GM23338 (cell line): ENCODE measurements around the gene FGD3. TPM values are rescaled to one million over a fixed set of nuclear protein-coding genes. Genes with fewer than 3 reads are reported as not detected.

Source experiments
- ATAC-seq: fragments of 200-7000 bp; cut with Tn5 transposase; 3 replicates; pipeline ENCODE4 v1.9.1; 2020
- DNase-seq: peaks from one replicate; pipeline ENCODE4 v3.0.0-alpha.2; 2015; ENCODE audit warnings: low spot score
- H2AFZ ChIP-seq: fragments of 200-600 bp; sonication (generic); 2 replicates; pipeline ENCODE4 v1.8.0; 2016; ENCODE audit warnings: antibody characterized with exemption, mild to moderate bottlenecking, moderate library complexity
- H3F3A ChIP-seq: fragments of 200-600 bp; sonication (generic); replicated peaks from 2 replicates; pipeline ENCODE4 v1.8.0; 2017; ENCODE audit warnings: antibody characterized with exemption, mixed run types, low read depth
- H3K27ac ChIP-seq: fragments of 200-600 bp; sonication (generic); 2 replicates; pipeline ENCODE4 v1.6.1; 2016; ENCODE audit warnings: low read depth
- H3K27me3 ChIP-seq: fragments of 200-600 bp; sonication (generic); 2 replicates; pipeline ENCODE4 v1.8.0; 2016; ENCODE audit warnings: mild to moderate bottlenecking, mixed run types, moderate library complexity; ENCODE audit not compliant: insufficient read depth
- H3K36me3 ChIP-seq: fragments of 200-600 bp; sonication (generic); 2 replicates; pipeline ENCODE4 v1.8.0; 2016; ENCODE audit warnings: mild to moderate bottlenecking; ENCODE audit not compliant: insufficient read depth
- H3K4me1 ChIP-seq: fragments of 200-600 bp; sonication (generic); 2 replicates; pipeline ENCODE4 v1.8.0; 2016; ENCODE audit warnings: mild to moderate bottlenecking, moderate library complexity; ENCODE audit not compliant: insufficient read depth
- H3K4me2 ChIP-seq: fragments of 200-600 bp; sonication (generic); 2 replicates; pipeline ENCODE4 v1.7.1; 2017; ENCODE audit warnings: mixed run types
- H3K4me3 ChIP-seq: fragments of 200-600 bp; sonication (generic); 2 replicates; pipeline ENCODE4 v1.6.1; 2016; ENCODE audit warnings: mixed run types
- H3K79me2 ChIP-seq: fragments of 200-600 bp; sonication (generic); replicated peaks from 2 replicates; pipeline ENCODE4 v1.8.0; 2017; ENCODE audit warnings: mild to moderate bottlenecking; ENCODE audit not compliant: insufficient read depth
- H3K9me2 ChIP-seq: fragments of 200-600 bp; sonication (generic); 2 replicates; pipeline ENCODE4 v1.8.0; 2017; ENCODE audit not compliant: insufficient read depth
- H4K20me1 ChIP-seq: fragments of 200-600 bp; sonication (generic); replicated peaks from 2 replicates; pipeline ENCODE4 v1.8.0; 2017; ENCODE audit warnings: mild to moderate bottlenecking; ENCODE audit not compliant: insufficient read depth
- H3K27ac Mint-ChIP-seq: 2 replicates; pipeline ENCODE4 v1.8.0; 2020; ENCODE audit warnings: inconsistent platforms, mild to moderate bottlenecking, moderate library complexity, mixed read lengths
- H3K27me3 Mint-ChIP-seq: 3 replicates; pipeline ENCODE4 v1.8.0; 2022; ENCODE audit warnings: low read depth, mild to moderate bottlenecking, moderate library complexity, mixed read lengths, inconsistent platforms; ENCODE audit not compliant: insufficient read depth, poor library complexity
- H3K36me3 Mint-ChIP-seq: 3 replicates; pipeline ENCODE4 v1.8.0; 2021; ENCODE audit warnings: low read depth, mild to moderate bottlenecking, inconsistent platforms, moderate library complexity, mixed read lengths
- H3K4me1 Mint-ChIP-seq: 3 replicates; pipeline ENCODE4 v1.8.0; 2020; ENCODE audit warnings: mild to moderate bottlenecking, inconsistent platforms, mixed read lengths
- H3K4me3 Mint-ChIP-seq: 3 replicates; pipeline ENCODE4 v1.8.0; 2021; ENCODE audit warnings: moderate library complexity, mild to moderate bottlenecking, inconsistent platforms, mixed read lengths
- H3K9me3 Mint-ChIP-seq: 3 replicates; pipeline ENCODE4 v1.8.0; 2020; ENCODE audit warnings: moderate library complexity, mild to moderate bottlenecking, inconsistent platforms, mixed read lengths
- CTCF ChIP-seq, 2 experiments: fragments of 200-600 bp in 1 of 2; sonication (generic) in 1 of 2; conservative IDR thresholded peaks; 2 replicates each; pipeline versions ENCODE4 v1.5.1 to v1.6.1; 2016 to 2017; ENCODE audit warnings: antibody characterized with exemption in 2 of 2, low read depth in 2 of 2, mild to moderate bottlenecking in 2 of 2, moderate library complexity in 1 of 2
- EZH2 ChIP-seq: fragments of 200-600 bp; sonication (generic); IDR thresholded peaks from one replicate; pipeline ENCODE4 v1.8.0; 2017; ENCODE audit warnings: antibody characterized with exemption, mild to moderate bottlenecking, low read depth; ENCODE audit not compliant: unreplicated experiment
- JUNB ChIP-seq: IDR thresholded peaks from one replicate; pipeline ENCODE4 v1.6.1; 2016; ENCODE audit warnings: antibody characterized with exemption; ENCODE audit not compliant: unreplicated experiment
- POLR2AphosphoS5 ChIP-seq: IDR thresholded peaks from 2 replicates; pipeline ENCODE4 v1.6.1; 2016; ENCODE audit warnings: antibody characterized with exemption, low read depth
- REST ChIP-seq: IDR thresholded peaks from one replicate; pipeline ENCODE4 v1.6.1; 2018; ENCODE audit warnings: antibody characterized with exemption; ENCODE audit not compliant: unreplicated experiment
- polyA plus RNA-seq: library from polyadenylated mRNA; unstranded; fragments of >200 nt; fragmentation: Nextera tagmentation; extraction: Ambion mirVana; gene quantifications from 2 replicates; pipeline ENCODE4 v1.2.1, GENCODE V29; 2016
- total RNA-seq: library from RNA; depleted of rRNA; stranded (reverse); fragments of >200 nt; shearing (Covaris generic); gene quantifications from 2 replicates; pipeline ENCODE4 v1.2.3, GENCODE V29; 2014
- TF ChIP-seq, protein P1 (sequence below): fragments of 250-450 bp; sonication (Bioruptor Pico); IDR thresholded peaks from 2 replicates; pipeline ENCODE4 v1.5.0; 2020; ENCODE audit warnings: mild to moderate bottlenecking, moderate library complexity

The FGD3 gene
- total and polyA plus RNA-seq, 2 experiments from 2014 or later, result 0.95 to 1.7 TPM

- TF ChIP-seq REST (no peak), POLR2AphosphoS5 (no peak), EZH2 (no peak), JUNB (no peak)
These were observed 63.8 kb downstream of the FGD3 start (continued) for GRCh38 chr9:93011114-93011513.

DNA sequence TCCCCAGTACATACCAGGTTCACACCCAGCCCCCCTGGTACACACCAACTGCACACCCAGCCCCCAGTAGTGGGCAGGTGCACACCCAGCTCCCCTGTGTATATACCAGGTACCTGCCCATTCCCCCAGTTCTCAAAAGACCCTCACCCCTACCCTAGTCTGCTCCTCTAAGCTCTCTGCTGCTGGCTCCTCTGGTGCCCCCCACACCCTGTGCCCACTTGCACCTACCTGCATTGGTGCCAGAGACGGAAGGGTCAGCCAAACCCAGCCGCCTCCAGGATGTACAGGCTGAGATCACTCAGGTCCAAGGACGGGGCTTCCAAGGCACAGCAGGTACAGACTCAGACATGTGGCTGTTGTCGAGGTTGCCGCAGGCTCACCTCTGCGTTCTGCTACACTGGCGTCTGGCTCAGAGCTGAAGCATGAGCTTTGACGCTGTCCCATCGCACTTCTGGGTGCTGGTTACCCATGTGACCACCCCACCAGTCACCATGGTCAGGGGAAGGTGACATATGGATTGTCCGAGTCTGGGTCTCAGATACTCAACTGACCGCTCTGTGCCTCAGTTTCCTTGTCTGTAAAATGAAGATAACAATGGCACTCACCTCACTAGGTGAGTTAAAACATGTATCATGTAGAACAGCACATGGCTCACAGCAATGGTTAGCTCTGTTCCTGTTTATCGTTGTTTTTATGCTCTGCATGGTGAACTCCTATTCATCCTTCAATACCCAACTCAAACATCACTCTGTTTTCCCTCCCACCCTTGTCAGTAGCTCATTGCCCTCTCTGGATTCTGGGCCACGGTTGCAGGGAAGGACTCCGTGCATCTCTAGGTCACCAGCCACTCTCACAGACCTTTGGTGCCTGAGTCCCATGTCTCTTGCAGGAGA, 65.9 kb downstream of the FGD3 start:
- Mint-ChIP-seq H3K27ac (no peak overlapping the region), H3K9me3 (no peaks in the 10 kb centered on the region), H3K27me3 (peaks cover 14% of the 10 kb centered on the region), H3K4me1 (peaks cover 15% of the 10 kb centered on the region; the same call in 2 of the 3 replicates), H3K4me3 (no peak overlapping the region), H3K36me3 (no peaks in the 10 kb centered on the region)
- Histone ChIP-seq H3K27ac (no peak overlapping the region), H3K36me3 (no peaks in the 10 kb centered on the region), H3F3A (no peaks in the 10 kb centered on the region), H3K9me2 (no peaks in the 10 kb centered on the region), H3K4me1 (no peaks in the 10 kb centered on the region; the same call in 1 of the 2 replicates), H2AFZ (no peak overlapping the region), H3K4me3 (no peak overlapping the region), H3K4me2 (no peak overlapping the region), H4K20me1 (no peaks in the 10 kb centered on the region), H3K27me3 (no peaks in the 10 kb centered on the region), H3K79me2 (no peaks in the 10 kb centered on the region)
- DNase-seq, result no peak
- ATAC-seq, result no peak
- no peak for TF ChIP-seq REST
- no peak for TF ChIP-seq POLR2AphosphoS5
- no peak for TF ChIP-seq CTCF (conservative IDR thresholded peaks at IDR 0.05; ENCODE audit: low read depth in 2 of 2)
- TF ChIP-seq, protein P1, sequence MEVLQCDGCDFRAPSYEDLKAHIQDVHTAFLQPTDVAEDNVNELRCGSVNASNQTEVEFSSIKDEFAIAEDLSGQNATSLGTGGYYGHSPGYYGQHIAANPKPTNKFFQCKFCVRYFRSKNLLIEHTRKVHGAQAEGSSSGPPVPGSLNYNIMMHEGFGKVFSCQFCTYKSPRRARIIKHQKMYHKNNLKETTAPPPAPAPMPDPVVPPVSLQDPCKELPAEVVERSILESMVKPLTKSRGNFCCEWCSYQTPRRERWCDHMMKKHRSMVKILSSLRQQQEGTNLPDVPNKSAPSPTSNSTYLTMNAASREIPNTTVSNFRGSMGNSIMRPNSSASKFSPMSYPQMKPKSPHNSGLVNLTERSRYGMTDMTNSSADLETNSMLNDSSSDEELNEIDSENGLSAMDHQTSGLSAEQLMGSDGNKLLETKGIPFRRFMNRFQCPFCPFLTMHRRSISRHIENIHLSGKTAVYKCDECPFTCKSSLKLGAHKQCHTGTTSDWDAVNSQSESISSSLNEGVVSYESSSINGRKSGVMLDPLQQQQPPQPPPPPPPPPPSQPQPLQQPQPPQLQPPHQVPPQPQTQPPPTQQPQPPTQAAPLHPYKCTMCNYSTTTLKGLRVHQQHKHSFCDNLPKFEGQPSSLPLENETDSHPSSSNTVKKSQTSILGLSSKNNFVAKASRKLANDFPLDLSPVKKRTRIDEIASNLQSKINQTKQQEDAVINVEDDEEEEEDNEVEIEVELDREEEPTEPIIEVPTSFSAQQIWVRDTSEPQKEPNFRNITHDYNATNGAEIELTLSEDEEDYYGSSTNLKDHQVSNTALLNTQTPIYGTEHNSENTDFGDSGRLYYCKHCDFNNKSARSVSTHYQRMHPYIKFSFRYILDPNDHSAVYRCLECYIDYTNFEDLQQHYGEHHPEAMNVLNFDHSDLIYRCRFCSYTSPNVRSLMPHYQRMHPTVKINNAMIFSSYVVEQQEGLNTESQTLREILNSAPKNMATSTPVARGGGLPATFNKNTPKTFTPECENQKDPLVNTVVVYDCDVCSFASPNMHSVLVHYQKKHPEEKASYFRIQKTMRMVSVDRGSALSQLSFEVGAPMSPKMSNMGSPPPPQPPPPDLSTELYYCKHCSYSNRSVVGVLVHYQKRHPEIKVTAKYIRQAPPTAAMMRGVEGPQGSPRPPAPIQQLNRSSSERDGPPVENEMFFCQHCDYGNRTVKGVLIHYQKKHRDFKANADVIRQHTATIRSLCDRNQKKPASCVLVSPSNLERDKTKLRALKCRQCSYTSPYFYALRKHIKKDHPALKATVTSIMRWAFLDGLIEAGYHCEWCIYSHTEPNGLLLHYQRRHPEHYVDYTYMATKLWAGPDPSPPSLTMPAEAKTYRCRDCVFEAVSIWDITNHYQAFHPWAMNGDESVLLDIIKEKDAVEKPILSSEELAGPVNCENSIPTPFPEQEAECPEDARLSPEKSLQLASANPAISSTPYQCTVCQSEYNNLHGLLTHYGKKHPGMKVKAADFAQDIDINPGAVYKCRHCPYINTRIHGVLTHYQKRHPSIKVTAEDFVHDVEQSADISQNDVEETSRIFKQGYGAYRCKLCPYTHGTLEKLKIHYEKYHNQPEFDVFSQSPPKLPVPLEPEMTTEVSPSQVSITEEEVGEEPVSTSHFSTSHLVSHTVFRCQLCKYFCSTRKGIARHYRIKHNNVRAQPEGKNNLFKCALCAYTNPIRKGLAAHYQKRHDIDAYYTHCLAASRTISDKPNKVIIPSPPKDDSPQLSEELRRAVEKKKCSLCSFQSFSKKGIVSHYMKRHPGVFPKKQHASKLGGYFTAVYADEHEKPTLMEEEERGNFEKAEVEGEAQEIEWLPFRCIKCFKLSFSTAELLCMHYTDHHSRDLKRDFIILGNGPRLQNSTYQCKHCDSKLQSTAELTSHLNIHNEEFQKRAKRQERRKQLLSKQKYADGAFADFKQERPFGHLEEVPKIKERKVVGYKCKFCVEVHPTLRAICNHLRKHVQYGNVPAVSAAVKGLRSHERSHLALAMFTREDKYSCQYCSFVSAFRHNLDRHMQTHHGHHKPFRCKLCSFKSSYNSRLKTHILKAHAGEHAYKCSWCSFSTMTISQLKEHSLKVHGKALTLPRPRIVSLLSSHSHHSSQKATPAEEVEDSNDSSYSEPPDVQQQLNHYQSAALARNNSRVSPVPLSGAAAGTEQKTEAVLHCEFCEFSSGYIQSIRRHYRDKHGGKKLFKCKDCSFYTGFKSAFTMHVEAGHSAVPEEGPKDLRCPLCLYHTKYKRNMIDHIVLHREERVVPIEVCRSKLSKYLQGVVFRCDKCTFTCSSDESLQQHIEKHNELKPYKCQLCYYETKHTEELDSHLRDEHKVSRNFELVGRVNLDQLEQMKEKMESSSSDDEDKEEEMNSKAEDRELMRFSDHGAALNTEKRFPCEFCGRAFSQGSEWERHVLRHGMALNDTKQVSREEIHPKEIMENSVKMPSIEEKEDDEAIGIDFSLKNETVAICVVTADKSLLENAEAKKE (CRISPR knock-in tag), result no peak
